ENCODE results near the gene CENPVL3.
"Not testable (repeated sequence)": the region's sequence is repeated elsewhere in the genome, so short reads cannot be mapped to it uniquely, and the experiment has no call there.

Gene CENPVL3

DNA sequence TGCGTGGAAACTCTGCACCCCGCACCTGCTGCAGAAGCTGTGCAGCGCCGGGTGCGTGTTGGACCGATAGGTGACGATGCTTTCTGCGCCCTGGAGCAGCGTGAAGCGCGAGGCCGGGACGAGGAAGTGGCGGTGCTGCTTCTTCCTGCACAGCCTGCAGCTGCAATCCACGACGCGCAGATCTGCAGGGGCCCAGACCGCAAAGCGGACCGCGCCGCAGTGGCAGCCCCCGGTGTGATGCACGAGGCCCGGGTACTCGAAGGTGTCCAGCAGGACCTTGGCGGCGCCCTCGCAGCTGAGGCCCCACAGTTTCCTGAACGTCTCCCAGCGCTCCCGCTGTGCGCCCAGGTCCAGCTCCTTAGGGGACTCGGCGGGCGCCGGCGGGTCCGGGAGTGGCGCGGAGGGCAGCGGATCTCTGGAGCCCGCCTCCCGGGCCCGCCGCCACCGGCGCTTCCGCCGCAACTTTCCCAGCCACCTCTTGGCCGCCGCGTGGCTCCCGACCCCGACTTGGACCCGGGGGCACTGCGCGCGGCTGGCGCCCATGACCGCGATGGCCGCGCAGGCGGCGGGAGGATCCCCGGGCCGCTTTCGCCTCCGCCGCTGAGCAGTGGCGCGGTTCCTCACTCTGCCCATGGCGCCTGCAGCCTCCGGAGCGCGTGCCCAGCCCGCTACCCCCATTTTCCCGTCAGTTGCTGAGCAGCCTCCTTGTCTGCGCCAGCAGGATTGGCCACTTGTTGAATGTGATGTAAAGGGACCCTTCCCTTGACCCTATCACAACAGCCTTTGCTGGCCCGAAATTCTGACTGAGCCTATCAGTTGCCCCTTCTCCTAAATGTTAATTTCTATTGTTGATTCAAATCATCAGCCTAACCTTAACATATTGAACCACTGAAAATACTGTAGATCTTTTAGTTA is at the start of gene CENPVL3:
Gene CENPVL3 (minus strand): TSS at position 672 of the 915 bp plus-strand sequence. CDS start 39 bp downstream, at position 633.
- not testable (repeated sequence) for DNase-seq (ENCODE audit: low read depth, low spot score)

DNA sequence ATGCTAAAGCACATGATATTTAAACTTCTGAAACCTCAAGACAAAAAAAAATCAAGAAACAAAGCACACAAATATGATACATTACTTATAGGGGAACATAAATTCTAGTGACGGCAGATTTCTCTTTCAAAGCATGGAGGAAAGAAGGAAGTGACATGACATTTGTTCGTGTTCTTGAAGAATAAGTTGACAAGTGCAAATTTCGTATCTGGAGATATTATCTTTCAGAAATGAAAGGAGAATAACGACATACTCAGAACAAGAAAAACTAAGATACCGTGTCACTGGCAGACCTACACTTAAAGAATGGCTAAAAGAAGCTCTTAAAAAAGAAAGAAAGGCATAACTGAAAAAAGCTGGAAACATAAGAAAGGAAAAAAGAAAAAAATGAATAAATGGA is 47.3 kb upstream of the CENPVL3 start:
- no peak for DNase-seq (ENCODE audit: low read depth, low spot score)

DNA sequence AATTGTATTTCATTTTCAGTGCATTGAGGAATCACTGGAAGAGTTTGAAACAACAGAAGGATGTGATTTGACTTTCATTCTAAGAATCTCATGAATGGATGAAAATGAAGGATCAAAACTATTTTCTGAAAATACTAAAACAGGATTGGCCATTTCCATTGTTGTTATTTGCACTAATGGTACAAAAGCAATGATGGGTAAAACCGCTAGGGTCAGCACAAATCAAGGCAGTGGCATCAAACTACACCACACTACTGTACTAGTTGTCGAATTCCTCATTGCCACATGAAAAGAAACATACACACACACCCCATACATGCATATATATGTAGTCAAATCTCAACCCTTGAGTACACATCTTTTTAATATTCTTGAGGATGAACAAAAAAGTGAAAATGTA is 24.7 kb upstream of the CENPVL3 start:
- no peak for DNase-seq (ENCODE audit: low read depth, low spot score)

DNA sequence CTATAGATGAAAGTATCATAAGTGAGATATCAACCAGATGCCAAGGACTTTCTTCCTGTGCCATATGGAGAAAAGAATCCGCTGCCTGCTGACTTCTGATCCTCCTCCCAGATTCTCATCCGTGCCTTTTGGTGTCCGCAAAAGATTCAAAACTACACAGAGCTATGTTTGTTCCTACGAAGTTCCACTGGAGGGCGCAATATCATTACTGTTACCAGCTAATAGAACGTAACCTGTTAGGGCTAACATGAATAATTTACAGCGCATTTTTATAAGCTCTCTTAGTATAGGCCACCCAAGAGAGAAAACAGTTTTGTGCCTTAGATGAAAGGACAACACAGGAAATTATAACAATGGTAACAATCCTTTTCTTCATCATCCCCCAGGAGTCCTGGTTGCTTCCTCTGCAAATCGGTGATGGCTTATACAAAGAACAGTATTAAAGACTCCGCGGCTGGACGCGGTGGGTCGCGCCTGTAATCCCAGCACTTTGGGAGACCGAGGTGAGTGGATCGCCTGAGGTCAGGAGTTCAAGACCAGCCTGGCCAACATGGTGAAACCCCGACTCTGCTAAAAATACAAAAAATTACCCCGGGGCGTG is 22.8 kb upstream of the CENPVL3 start:
- no peak for DNase-seq (ENCODE audit: low read depth, low spot score)

DNA sequence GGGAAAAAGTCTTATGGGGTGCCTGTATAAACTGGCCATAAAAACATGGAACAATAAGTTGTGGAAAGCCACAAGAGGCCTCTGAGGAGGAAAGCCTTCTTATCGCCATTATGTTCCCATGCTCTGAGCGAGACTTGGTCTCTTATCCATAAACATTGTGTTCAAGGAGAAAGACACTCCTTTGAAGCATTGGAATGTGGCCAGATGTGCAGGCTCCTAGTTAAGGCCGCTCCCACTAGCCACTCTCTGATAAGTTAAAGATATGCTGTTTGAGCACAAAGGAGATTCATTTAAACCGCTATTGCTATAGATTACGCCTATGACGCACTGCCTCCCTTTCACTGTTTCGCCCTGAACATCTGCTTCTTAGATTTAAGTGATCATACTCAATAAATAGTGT is 17.8 kb upstream of the CENPVL3 start:
- not testable (repeated sequence) for DNase-seq (ENCODE audit: low read depth, low spot score)

DNA sequence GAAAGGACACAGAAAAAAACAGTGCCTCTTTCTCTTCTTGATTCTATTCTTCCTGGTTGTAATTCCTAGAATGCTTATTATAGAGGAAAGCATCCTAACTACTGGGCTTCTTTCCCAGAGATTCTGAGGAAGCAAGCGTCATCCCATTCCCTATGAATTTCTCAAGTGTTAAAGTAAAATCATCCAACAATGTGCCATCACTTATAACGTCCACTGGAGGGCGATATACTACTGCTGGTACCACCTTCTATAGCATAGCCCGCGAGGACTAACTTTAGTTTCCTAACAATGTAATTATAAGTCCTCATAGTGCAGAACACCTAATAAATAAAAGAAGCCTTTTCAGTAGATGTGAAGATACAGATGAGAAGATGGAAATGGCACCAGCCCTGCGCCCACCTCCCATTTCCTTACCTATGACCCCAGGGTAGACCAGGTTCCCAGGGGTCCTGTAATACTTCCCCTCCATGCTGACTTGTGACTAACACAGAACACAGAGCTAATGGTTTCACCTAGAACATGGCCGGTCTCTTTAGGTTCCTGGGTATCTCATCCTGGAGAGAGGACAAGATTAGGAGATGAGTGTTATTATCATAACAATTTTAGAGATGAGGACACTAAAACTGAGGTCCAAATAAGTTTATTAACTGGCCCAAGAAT is 4.2 kb downstream of the CENPVL3 start:
- DNase-seq (ENCODE audit: low read depth, low spot score), result no peak

DNA sequence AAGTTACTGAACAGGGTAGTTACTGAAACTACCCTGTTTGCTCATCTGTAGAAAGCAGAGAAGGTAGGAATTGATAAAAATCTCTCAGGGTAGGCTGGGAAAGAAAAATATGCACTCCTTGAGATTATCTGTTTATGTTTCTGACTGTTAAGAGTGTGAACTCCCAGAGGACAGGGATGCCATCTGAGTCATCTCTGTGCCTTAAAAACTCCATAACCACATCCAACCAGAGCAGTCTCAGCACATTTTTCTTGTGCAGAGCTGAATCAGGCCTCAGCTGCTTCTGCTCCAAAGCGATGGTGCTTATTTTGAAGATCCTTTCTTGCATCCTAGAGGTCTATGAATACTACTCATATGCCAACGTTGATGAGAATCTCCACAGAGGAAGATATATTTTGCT is 9.9 kb downstream of the CENPVL3 start:
- no peak for DNase-seq (ENCODE audit: low read depth, low spot score)

DNA sequence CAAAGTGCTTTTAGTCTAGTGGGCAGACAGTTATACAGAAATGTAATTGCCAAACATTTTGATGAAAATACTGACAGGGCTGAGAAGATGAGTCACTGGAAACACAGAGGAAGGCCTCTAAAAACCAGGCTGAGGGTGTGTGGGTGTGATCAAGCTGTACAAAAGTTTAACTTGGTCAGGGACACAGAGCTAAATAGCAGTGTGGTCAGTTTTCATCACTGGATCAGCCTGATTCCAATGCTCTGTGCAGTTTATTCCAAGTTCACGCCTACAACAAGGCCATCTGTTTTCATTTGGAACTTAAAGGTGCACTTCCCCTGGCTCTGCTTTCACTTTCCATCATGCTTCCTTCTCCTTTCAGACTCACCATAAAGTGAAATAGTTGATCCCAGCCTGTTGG is 10.6 kb downstream of the CENPVL3 start:
- DNase-seq (ENCODE audit: low read depth, low spot score), result no peak

DNA sequence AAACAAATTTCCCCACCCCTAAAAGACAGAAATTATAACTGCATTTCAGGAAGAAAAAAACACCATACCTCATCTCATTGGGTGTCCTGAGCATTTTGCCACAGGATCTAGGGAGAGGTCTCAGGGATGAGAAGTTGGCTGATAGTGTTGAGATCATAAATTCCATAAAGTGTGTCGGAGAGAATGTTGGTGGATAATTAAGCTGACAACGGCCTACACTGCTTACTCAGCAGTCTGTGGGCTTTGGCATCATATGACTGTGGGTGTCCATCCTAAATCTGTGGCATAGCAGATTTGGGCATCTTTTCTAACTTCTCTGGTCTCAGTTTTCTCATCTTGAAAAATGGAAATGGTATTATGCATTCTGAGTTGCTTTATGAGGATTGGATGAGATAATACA is 12.3 kb downstream of the CENPVL3 start:
- DNase-seq (ENCODE audit: low read depth, low spot score), result no peak

DNA sequence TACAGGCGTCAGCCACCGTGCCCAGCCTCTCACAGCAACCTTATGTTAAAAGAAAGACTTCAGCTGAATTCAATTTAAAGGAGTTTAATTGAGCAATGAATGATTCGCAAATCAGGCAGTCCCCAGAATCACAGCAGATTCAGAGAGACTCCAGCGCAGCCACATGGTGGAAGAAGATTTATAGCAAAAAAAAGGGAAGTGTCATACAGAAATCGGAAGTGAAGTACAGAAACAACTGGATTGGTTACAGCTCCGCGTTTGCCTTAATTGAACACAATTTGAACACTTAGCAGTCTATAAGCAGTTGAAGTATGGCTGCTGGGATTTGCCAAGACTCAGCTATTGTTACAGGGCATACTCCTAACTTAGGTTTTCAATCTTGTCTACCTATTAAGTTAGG is 19.8 kb downstream of the CENPVL3 start:
- no peak for DNase-seq (ENCODE audit: low read depth, low spot score)

DNA sequence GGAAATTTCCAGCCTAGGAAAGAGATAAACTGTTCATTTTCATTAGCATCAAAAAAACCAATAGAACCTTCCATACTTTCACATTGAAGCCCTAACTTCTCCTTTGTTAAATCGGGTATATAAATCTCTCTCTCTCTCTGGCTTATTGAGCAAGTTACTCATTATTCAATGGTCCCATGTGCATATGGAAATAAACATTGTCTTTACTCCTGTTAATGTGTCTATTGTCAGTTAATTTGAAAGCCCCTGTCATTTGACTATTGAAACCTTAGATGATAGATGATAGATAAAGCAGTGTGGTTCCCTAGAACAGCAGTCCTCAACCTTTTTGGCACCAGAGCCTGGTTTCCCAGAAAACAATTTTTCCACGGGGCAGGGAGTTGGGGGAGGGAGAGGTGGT is 46.8 kb downstream of the CENPVL3 start:
- no peak for DNase-seq (ENCODE audit: low read depth, low spot score)

DNA sequence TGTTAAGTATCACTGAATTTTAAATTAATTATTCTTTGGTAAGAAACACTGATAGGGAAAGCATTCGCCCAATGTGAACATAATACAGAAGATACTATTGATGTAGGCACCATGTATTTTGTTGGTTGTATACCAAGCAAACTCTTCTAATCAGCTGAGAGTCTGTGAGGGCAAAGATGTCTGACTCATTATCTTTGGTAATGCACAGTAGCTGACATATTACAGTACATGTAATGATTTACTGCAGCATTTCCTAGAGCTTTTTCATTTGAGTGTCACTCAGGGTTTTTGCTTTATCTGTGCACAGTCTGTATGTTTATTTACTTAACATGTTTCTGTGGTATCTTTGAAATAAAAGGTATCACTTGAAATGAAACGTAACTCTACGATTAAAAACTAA is 49.2 kb downstream of the CENPVL3 start:
- DNase-seq (ENCODE audit: low read depth, low spot score), result no peak

DNA sequence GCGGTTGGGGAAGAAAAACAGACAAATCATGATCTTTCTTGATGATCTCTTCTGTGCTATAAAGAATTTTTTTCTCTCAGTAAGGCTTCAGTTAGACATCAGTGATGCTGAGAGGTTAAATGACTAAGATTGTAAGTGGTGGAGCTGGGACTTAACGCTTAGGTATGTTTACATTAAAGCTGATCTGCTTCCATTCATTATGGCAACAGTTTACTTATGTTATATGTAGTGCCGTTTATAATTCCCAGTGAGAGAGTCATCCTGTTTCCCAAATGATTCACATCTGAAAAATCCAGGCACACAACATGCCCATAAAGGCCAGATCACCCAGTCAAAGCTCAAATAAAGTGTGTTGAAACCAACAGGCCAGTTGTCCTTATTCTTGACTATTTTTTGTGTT is 50.1 kb downstream of the CENPVL3 start:
- DNase-seq (ENCODE audit: low read depth, low spot score), result no peak

All from activated naive CD8-positive, alpha-beta T cell treated with anti-CD3 and anti-CD28 coated beads, Interleukin-2, amount 50 U/mL, for 16 hours (primary cell).